Stomach (tissue), 9 donors: Measurements from ENCODE around the gene ADD3. TPM values are rescaled to one million over a fixed set of nuclear protein-coding genes. Genes with fewer than 3 reads are reported as not detected.

Source experiments
- DNase-seq, 2 donors: peaks; one replicate each; pipeline versions ENCODE4 v3.0.0 to v3.0.0-alpha.2; 2013 to 2019
- H3K27ac ChIP-seq, 5 donors: fragments of 200-600 bp in 4 of 5; sonication (generic) in 4 of 5; one replicate each; pipeline ENCODE4 v1.5.1; 2013 to 2019; ENCODE audit warnings: mild to moderate bottlenecking in 1 of 5, moderate library complexity in 1 of 5
- H3K27me3 ChIP-seq, 3 donors: fragments of 200-600 bp; sonication (generic); one replicate each; pipeline ENCODE4 v1.5.1; 2017 to 2019; ENCODE audit warnings: mixed run types in 1 of 3
- H3K36me3 ChIP-seq, 4 donors: fragments of 200-600 bp; sonication (generic); 1 replicate in 3 of 4; 2 replicates in 1 of 4; pipeline ENCODE4 v1.5.1; 2016 to 2019
- H3K4me1 ChIP-seq, 4 donors: fragments of 200-600 bp; sonication (generic); one replicate each; pipeline ENCODE4 v1.5.1; 2016 to 2019
- H3K4me3 ChIP-seq, 4 donors: fragments of 200-600 bp; sonication (generic) in 3 of 4; one replicate each; pipeline ENCODE4 v1.5.1; 2016 to 2019; ENCODE audit warnings: mild to moderate bottlenecking in 1 of 4
- H3K9me3 ChIP-seq, 4 donors: fragments of 200-600 bp; sonication (generic); one replicate each; pipeline ENCODE4 v1.5.1; 2016 to 2019
- CTCF ChIP-seq, 7 experiments: fragments of 450-650 bp in 4 of 7; fragments of 200-600 bp in 3 of 7; sonication (generic) in 3 of 7; IDR thresholded peaks; one replicate each; pipeline ENCODE4 v1.5.1; 2016 to 2019; ENCODE audit warnings: antibody characterized with exemption in 7 of 7, control low read depth in 2 of 7, mild to moderate bottlenecking in 1 of 7
- EP300 ChIP-seq: sonication (generic); formaldehyde crosslinking; IDR thresholded peaks from one replicate; pipeline ENCODE4 v1.6.1; 2017; ENCODE audit warnings: antibody characterized with exemption
- POLR2A ChIP-seq, 4 donors: fragments of 450-650 bp; IDR thresholded peaks; one replicate each; pipeline ENCODE4 v1.6.1; 2016; ENCODE audit warnings: antibody characterized with exemption in 4 of 4, control low read depth in 2 of 4, mild to moderate bottlenecking in 1 of 4, moderate library complexity in 1 of 4
- POLR2AphosphoS5 ChIP-seq, 3 donors: sonication (generic); formaldehyde crosslinking; IDR thresholded peaks; one replicate each; pipeline ENCODE4 v1.6.1; 2016; ENCODE audit warnings: antibody characterized with exemption in 3 of 3
- WGBS, 5 donors: extraction: QIAGEN DNeasy Blood & Tissue Kit in 3 of 5; methylation state at CpG; one replicate each; pipeline versions ENCODE4 v1.1.5 to v1.1.7; 2013 to 2018; 5-methylcytosine and 5-hydroxymethylcytosine counted together
- intact Hi-C: fragments of 100-400 bp; cut with DNase I; formaldehyde crosslinking; loops from one replicate; pipeline ENCODE4 v1.15.1; 2023; ENCODE audit warnings: low total_unique reads
- polyA plus RNA-seq, 3 donors: library from polyadenylated mRNA; stranded (reverse); fragments of 200-250 nt; gene quantifications; one replicate each; pipeline ENCODE4 v1.2.3, GENCODE V29; 2013
- total RNA-seq, 5 donors: library from RNA; depleted of rRNA; stranded (reverse); fragments of >200 nt; gene quantifications; one replicate each; pipeline versions ENCODE4 v1.1.0 to v1.2.3, GENCODE V29; 2014 to 2016
- donor health status: healthy with polysubstance abuse.
- donor health status: Bipolar disorder and iron deficiency.
- donor health status: healthy.

The ADD3 gene
- total and polyA plus RNA-seq, 8 donors: 22.9 to 600 (median 80.3) TPM

- peak overlapping the region in 1 of 4 donors; percentile 5 for H3K4me3 ChIP-seq
- no peaks in the 10 kb centered on the region for H3K27me3 ChIP-seq
- intact Hi-C loops: no loop called here
- peak in 1 of 2 donors; percentile 80 for DNase-seq
- WGBS, 5 donors: 12 to 22% (median 16%) methylated on average over 2 of the region's 2 CpGs
- TF ChIP-seq POLR2A (IDR thresholded peaks at IDR 0.05) (no peak), CTCF (IDR thresholded peaks at IDR 0.05) (no peak), EP300 (no peak), POLR2AphosphoS5 (IDR thresholded peaks at IDR 0.05) (peak in 2 of 3 donors; percentile 36 to 37)
- peaks cover 9 to 54% (median 26%) of the 10 kb centered on the region in 4 donors for H3K4me1 ChIP-seq
- no peaks in the 10 kb centered on the region for H3K36me3 ChIP-seq
- no peaks in the 10 kb centered on the region for H3K9me3 ChIP-seq
- H3K27ac ChIP-seq: peak overlapping the region in 4 of 5 donors; percentile 68 to 83 (median 78)
Measured at GRCh38 chr10:109996225-109996624, 11.6 kb upstream of the ADD3 start.

DNA sequence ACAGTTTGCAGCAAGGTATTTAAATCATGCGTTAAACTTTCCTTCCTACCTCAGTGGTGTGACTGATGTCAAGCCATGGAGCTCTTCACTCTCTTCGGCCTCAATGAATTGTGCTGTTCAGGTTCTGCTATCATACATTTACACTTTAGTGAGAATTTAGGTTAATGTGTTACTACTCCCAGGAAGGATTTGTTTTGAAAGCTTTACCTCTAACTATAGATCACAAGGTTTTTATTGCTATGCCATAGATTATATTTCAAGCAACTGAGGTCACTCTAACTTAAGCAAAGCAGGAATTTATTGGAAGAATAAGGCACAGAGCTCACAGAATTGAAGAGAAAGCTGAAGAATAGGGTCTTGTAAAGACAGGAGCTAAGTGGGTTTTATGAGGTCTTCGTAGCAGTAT lies 11.0 kb upstream of the ADD3 start:
- Histone ChIP-seq H3K36me3 (no peaks in the 10 kb centered on the region), H3K4me3 (no peak overlapping the region), H3K27me3 (no peaks in the 10 kb centered on the region), H3K9me3 (no peaks in the 10 kb centered on the region), H3K27ac (peak overlapping the region; percentile 65 to 83 (median 77)), H3K4me1 (peaks cover 9 to 54% (median 26%) of the 10 kb centered on the region in 4 donors)
- TF ChIP-seq CTCF (IDR thresholded peaks at IDR 0.05): no peak
- TF ChIP-seq POLR2A (IDR thresholded peaks at IDR 0.05): no peak
- TF ChIP-seq POLR2AphosphoS5 (IDR thresholded peaks at IDR 0.05): no peak
- TF ChIP-seq EP300: no peak
- intact Hi-C loops: no loop called here
- DNase-seq: peak in 1 of 2 donors; percentile 26
- WGBS, 5 donors: 28 to 62% (median 42%) methylated on average over 3 of the region's 3 CpGs

- Histone ChIP-seq H3K36me3 (no peaks in the 10 kb centered on the region), H3K27me3 (no peaks in the 10 kb centered on the region), H3K4me3 (no peak overlapping the region), H3K9me3 (no peaks in the 10 kb centered on the region), H3K27ac (peak overlapping the region in 4 of 5 donors; percentile 68 to 83 (median 78)), H3K4me1 (peaks cover 9 to 54% (median 27%) of the 10 kb centered on the region in 4 donors)
- TF ChIP-seq POLR2A (IDR thresholded peaks at IDR 0.05) (no peak), POLR2AphosphoS5 (IDR thresholded peaks at IDR 0.05) (no peak), EP300 (no peak), CTCF (IDR thresholded peaks at IDR 0.05) (no peak)
- intact Hi-C loops: no loop called here
- WGBS, 5 donors: 32 to 61% (median 48%) methylated on average over 2 of the region's 2 CpGs
- DNase-seq: no peak
Measured at GRCh38 chr10:109997233-109997632, 10.6 kb upstream of the ADD3 start.

DNA sequence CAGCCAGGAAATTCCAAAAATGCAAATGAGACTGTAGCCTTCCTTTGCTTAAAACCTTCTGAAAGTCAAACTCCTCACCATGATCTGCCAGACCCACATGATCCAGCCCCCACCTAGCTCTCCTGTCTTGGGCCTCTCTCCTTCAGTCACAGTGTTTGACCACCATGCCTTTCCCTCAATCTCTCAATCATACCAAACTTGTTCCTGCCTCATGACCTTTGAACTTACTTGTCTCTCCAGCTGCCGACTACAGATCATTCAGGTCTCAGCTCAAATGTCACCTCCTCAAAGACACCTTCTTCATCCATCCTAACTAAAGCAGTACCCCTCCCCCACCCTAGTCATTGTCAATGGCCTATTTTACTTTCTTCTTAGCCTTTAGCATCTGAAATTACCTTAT lies 9.3 kb upstream of the ADD3 start:
- H3K36me3 ChIP-seq: no peaks in the 10 kb centered on the region
- TF ChIP-seq EP300 (no peak), POLR2A (IDR thresholded peaks at IDR 0.05) (no peak), POLR2AphosphoS5 (IDR thresholded peaks at IDR 0.05) (no peak), CTCF (IDR thresholded peaks at IDR 0.05) (no peak)
- no peak for DNase-seq
- H3K9me3 ChIP-seq: no peaks in the 10 kb centered on the region
- intact Hi-C loops: no loop called here
- H3K27me3 ChIP-seq: no peaks in the 10 kb centered on the region
- H3K4me3 ChIP-seq: no peak overlapping the region
- WGBS, 5 donors: 20 to 37% (median 23%) methylated on average over 1 of the region's 1 CpG
- H3K27ac ChIP-seq: no peak overlapping the region
- H3K4me1 ChIP-seq: peaks cover 9 to 59% (median 33%) of the 10 kb centered on the region in 4 donors
